HepG2 (cell line): ENCODE data around the gene CELSR2. TPM values are rescaled to one million over a fixed set of nuclear protein-coding genes. Genes with fewer than 3 reads are reported as not detected.

ENCODE experiments used
- ATAC-seq: fragments of 200-7000 bp; cut with Tn5 transposase; 3 replicates; pipeline ENCODE4 v1.9.1; 2020; ENCODE audit warnings: mild to moderate bottlenecking, moderate library complexity
- BruUV-seq: library from RNA; stranded (reverse); fragments of 400-500 nt; replicated peaks from 2 replicates; lab custom pipeline; 2021; lab: Mats Ljungman, UMichigan
- CTCF ChIA-PET: fragments of 300-600 bp; formaldehyde crosslinking; extraction: SDS; loops from one replicate; lab custom pipeline; 2021; ENCODE audit warnings: low total read pairs, inconsistent platforms, low intra/inter-chr PET ratio; lab: Yijun Ruan, JAX
- POLR2A ChIA-PET: fragments of 350-600 bp; sonication (Branson Sonifier 250); formaldehyde crosslinking; loops from one replicate; lab custom pipeline; 2020; ENCODE audit warnings: antibody characterized with exemption, inconsistent platforms; lab: Yijun Ruan, JAX
- DNase-seq: peaks from one replicate; pipeline ENCODE4 v3.0.0-alpha.2; 2015; ENCODE audit warnings: low spot score
- FAIRE-seq: peaks from 3 replicates; lab custom pipeline; 2011; peaks lifted over from hg19 to GRCh38; lab: Jason Lieb, UNC
- H2AFZ ChIP-seq: one replicate; pipeline ENCODE4 v1.6.1; 2011; ENCODE audit warnings: low read length, inconsistent platforms
- H3K27ac ChIP-seq: fragments of 300-600 bp; 3 replicates; pipeline ENCODE4 v1.8.0; 2011; ENCODE audit warnings: mixed run types, mild to moderate bottlenecking, mixed read lengths, low read length, inconsistent platforms; ENCODE audit not compliant: insufficient read depth; ENCODE audit errors: extremely low read length
- H3K27me3 ChIP-seq, 2 experiments: fragments of 200-600 bp in 1 of 2; 2 replicates in 1 of 2; 3 replicates in 1 of 2; pipeline versions ENCODE4 v1.6.0 to v1.8.0; 2011; ENCODE audit warnings: low read length in 2 of 2, mild to moderate bottlenecking in 2 of 2, moderate library complexity in 2 of 2, inconsistent platforms in 1 of 2; ENCODE audit not compliant: insufficient read depth in 2 of 2, control insufficient read depth in 1 of 2
- H3K36me3 ChIP-seq, 2 experiments: fragments of 200-600 bp in 1 of 2; replicated peaks in 1 of 2; 2 replicates in 1 of 2; 3 replicates in 1 of 2; pipeline versions ENCODE4 v1.5.1 to v1.8.0; 2011; ENCODE audit warnings: low read length in 2 of 2, inconsistent platforms in 1 of 2; ENCODE audit not compliant: insufficient read depth in 2 of 2, control insufficient read depth in 1 of 2
- H3K4me1 ChIP-seq: 2 replicates; pipeline ENCODE4 v1.5.1; 2012; ENCODE audit warnings: low read length, inconsistent platforms; ENCODE audit not compliant: insufficient read depth
- H3K4me2 ChIP-seq: 2 replicates; pipeline ENCODE4 v1.6.0; 2011; ENCODE audit warnings: low read depth, low read length, inconsistent platforms
- H3K4me3 ChIP-seq, 3 experiments: fragments of 200-600 bp in 1 of 3; sonication (generic), shearing (Covaris generic) in 1 of 3; replicated peaks in 1 of 3; 2 replicates each; pipeline ENCODE4 v1.5.1; 2011 to 2016; ENCODE audit warnings: low read length in 3 of 3, inconsistent platforms in 2 of 3, low read depth in 2 of 3, mild to moderate bottlenecking in 2 of 3, control low read depth in 1 of 3, mixed read lengths in 1 of 3; ENCODE audit not compliant: insufficient read depth in 1 of 3
- H3K79me2 ChIP-seq: one replicate; pipeline ENCODE4 v1.6.1; 2011; ENCODE audit warnings: low read length, inconsistent platforms; ENCODE audit not compliant: insufficient read depth
- H3K9ac ChIP-seq: 2 replicates; pipeline ENCODE4 v1.6.0; 2011; ENCODE audit warnings: mild to moderate bottlenecking, low read depth, low read length, inconsistent platforms; ENCODE audit not compliant: insufficient read depth
- H3K9me3 ChIP-seq: 2 replicates; pipeline ENCODE4 v1.5.1; 2012; ENCODE audit warnings: mild to moderate bottlenecking, low read length
- H4K20me1 ChIP-seq: 2 replicates; pipeline ENCODE4 v1.6.0; 2011; ENCODE audit warnings: inconsistent platforms, mild to moderate bottlenecking, low read length, moderate library complexity; ENCODE audit not compliant: insufficient read depth
- ZNF530 ChIP-seq: sonication (generic); formaldehyde crosslinking; IDR thresholded peaks from 2 replicates; pipeline ENCODE4 v1.5.0; 2020; ENCODE audit warnings: low read depth, mild to moderate bottlenecking, missing genetic modification reagents
- ZNF572 ChIP-seq: sonication (generic); formaldehyde crosslinking; IDR thresholded peaks from 2 replicates; pipeline ENCODE4 v1.5.1; 2020; ENCODE audit warnings: mild to moderate bottlenecking, missing genetic modification reagents
- WGBS: methylation state at CpG from one replicate; pipeline ENCODE4 v1.1.6; 2017; ENCODE audit warnings: low lambda C conversion rate; 5-methylcytosine and 5-hydroxymethylcytosine counted together
- in situ Hi-C: cut with HindIII; loops from 2 replicates; pipeline ENCODE4 v1.10.0; 2017; ENCODE audit warnings: low pct_unique_long_range_greater_than_20kb; ENCODE audit not compliant: extremely low pct_ligation_motif_present
- intact Hi-C: fragments of 100-400 bp; cut with micrococcal nuclease; formaldehyde crosslinking; loops from one replicate; pipeline ENCODE4 v1.10.0; 2022; ENCODE audit not compliant: unreplicated experiment
- polyA plus RNA-seq, 8 experiments: library from polyadenylated mRNA; depleted of rRNA in 3 of 8; stranded (reverse) in 7 of 8; unstranded in 1 of 8; fragments of >200 nt; fragmentation: Illumina TruSeq in 4 of 8; extraction: Trizol in 4 of 8; gene quantifications; 2 replicates each; pipeline versions ENCODE4 v1.2.1 to v1.2.3, GENCODE V29; 2011 to 2016; ENCODE audit warnings: low read depth in 4 of 8, missing spikeins in 1 of 8, mixed read lengths in 1 of 8; ENCODE audit not compliant: insufficient read depth in 1 of 8
- total RNA-seq, 5 experiments: library from RNA; depleted of rRNA; stranded (reverse); fragments of >200 nt; fragmentation: Illumina TruSeq; extraction: Trizol; gene quantifications; 2 replicates each; pipeline ENCODE4 v1.2.3, GENCODE V29; 2016; ENCODE audit warnings: low read depth in 1 of 5
- TF ChIP-seq, protein P1 (sequence below): sonication (generic); formaldehyde crosslinking; IDR thresholded peaks from 2 replicates; pipeline ENCODE4 v1.4.0; 2020; ENCODE audit warnings: mild to moderate bottlenecking, missing genetic modification reagents
- TF ChIP-seq, protein P2 (sequence below): sonication (generic); formaldehyde crosslinking; IDR thresholded peaks from 2 replicates; pipeline ENCODE4 v1.4.0; 2020; ENCODE audit warnings: missing genetic modification reagents
- TF ChIP-seq, protein P3 (sequence below): sonication (generic); formaldehyde crosslinking; IDR thresholded peaks from 2 replicates; pipeline ENCODE4 v1.8.0; 2022; ENCODE audit warnings: mild to moderate bottlenecking, missing genetic modification reagents, moderate library complexity
- TF ChIP-seq, protein P4 (sequence below): sonication (generic); formaldehyde crosslinking; IDR thresholded peaks from 2 replicates; pipeline ENCODE4 v1.8.0; 2022; ENCODE audit warnings: missing genetic modification reagents, mild to moderate bottlenecking, inconsistent platforms, borderline replicate concordance

CELSR2 gene
- total and polyA plus RNA-seq, 2 of the 13 experiments (the other 11 are each of a cell fraction or from before 2014, with no cell fraction given), result 4.0 to 6.6 TPM

DNA sequence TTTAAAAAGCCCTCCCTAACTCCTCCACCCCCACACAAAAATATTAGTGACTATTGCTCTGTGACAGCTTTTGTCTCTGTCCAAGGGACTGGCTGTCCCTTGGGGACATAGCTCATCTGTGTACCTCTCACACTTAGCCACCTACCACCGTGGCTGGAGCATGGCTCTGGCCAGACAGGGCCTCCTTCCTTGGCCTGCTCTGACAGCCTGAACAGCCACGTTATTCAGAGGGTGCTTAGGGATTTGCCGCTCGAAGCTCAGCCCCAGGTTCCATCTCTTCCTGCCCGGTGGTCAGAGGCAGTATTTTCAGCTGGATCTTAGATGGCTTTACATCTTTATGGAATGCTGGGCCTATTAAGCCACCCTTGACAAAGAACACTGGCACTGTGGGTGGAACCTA, 6.1 kb upstream of the CELSR2 start (continued):
- TF ChIP-seq ZNF572 (CRISPR knock-in tag) (no peak), ZNF530 (no peak)

DNA sequence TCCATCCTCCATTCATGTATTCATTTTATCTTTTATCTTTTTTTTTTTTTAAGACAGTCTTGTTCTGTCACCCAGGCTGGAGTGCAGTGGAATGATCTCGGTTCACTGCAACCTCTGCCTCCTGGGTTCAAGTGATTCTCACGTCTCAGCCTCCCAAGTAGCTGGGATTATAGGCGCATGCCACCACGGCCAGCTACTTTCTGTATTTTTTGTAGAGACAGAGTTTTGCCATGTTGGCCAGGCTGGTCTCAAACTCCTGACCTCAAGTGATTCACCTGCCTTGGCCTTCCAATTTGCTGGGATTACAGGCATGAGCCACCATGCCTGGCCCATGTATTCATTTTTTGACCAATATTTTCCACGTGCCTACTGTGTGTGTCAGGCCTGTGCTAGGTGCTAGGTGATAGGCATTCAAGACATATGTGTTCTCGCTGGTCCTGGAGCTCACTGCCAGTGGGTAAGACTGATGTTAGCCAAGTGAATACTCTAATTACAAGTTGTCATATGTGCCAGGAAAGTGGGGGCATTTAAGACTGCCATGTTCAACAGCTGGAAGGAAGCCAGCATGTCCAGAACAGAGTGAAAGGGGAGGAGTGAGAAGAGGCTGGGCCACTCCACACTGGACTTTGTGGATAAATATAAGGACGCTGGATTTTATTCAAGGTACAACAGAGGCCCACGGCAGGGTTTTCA, 5.3 kb upstream of the CELSR2 start:
- no peak overlapping the region for H2AFZ ChIP-seq
- no peaks in the 10 kb centered on the region for H3K79me2 ChIP-seq
- intact Hi-C loops (no loop called here), in situ Hi-C loops (no loop called here)
- TF ChIP-seq, protein P1, sequence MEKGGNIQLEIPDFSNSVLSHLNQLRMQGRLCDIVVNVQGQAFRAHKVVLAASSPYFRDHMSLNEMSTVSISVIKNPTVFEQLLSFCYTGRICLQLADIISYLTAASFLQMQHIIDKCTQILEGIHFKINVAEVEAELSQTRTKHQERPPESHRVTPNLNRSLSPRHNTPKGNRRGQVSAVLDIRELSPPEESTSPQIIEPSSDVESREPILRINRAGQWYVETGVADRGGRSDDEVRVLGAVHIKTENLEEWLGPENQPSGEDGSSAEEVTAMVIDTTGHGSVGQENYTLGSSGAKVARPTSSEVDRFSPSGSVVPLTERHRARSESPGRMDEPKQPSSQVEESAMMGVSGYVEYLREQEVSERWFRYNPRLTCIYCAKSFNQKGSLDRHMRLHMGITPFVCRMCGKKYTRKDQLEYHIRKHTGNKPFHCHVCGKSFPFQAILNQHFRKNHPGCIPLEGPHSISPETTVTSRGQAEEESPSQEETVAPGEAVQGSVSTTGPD (CRISPR knock-in tag), result no peak
- TF ChIP-seq, protein P2, sequence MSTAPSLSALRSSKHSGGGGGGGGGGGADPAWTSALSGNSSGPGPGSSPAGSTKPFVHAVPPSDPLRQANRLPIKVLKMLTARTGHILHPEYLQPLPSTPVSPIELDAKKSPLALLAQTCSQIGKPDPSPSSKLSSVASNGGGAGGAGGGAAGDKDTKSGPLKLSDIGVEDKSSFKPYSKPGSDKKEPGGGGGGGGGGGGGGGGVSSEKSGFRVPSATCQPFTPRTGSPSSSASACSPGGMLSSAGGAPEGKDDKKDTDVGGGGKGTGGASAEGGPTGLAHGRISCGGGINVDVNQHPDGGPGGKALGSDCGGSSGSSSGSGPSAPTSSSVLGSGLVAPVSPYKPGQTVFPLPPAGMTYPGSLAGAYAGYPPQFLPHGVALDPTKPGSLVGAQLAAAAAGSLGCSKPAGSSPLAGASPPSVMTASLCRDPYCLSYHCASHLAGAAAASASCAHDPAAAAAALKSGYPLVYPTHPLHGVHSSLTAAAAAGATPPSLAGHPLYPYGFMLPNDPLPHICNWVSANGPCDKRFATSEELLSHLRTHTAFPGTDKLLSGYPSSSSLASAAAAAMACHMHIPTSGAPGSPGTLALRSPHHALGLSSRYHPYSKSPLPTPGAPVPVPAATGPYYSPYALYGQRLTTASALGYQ (CRISPR knock-in tag), result no peak
- TF ChIP-seq, protein P3, sequence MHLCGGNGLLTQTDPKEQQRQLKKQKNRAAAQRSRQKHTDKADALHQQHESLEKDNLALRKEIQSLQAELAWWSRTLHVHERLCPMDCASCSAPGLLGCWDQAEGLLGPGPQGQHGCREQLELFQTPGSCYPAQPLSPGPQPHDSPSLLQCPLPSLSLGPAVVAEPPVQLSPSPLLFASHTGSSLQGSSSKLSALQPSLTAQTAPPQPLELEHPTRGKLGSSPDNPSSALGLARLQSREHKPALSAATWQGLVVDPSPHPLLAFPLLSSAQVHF (CRISPR knock-in tag), result no peak
- TF ChIP-seq, protein P4, sequence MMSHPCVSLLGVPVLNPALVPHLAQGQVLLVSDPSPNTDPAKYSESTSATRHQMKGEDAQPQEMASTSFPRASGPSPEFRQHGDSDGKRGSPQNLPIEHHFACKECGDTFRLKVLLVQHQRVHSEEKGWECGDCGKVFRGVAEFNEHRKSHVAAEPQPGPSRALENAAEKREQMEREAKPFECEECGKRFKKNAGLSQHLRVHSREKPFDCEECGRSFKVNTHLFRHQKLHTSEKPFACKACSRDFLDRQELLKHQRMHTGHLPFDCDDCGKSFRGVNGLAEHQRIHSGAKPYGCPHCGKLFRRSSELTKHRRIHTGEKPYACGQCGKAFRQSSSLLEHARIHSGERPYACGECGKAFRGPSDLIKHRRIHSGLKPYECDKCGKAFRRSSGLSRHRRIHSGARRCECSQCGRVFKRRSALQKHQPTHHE, result no peak
- 34% methylated on average over 8 of the region's 8 CpGs for WGBS
- CTCF ChIA-PET, result no interaction called here
- no peaks in the 10 kb centered on the region for H3K9me3 ChIP-seq
- H4K20me1 ChIP-seq, result no peaks in the 10 kb centered on the region; the same call in 1 of the 2 replicates
- H3K9ac ChIP-seq, result no peak overlapping the region
- BruUV-seq, result no TSS peak
- no peak overlapping the region for H3K27ac ChIP-seq
- H3K4me3 ChIP-seq, result no peak overlapping the region
- POLR2A ChIA-PET, result interaction anchor here (1.0 kb wide), 1 partner anchor 10 kb away, joined by 3 read pairs; no protein-coding TSS in a partner anchor
- H3K27me3 ChIP-seq, result peaks cover 4 to 32% of the 10 kb centered on the region in 2 experiments; a peak in 4 of 5 replicates
- ATAC-seq (no peak), DNase-seq (no peak), FAIRE-seq (no peak)
- H3K36me3 ChIP-seq, result peaks cover 0 to 2% of the 10 kb centered on the region in 2 experiments; a peak in 1 of 5 replicates
- no peak overlapping the region for H3K4me2 ChIP-seq
- peaks cover 44% of the 10 kb centered on the region for H3K4me1 ChIP-seq
